Measurements from ENCODE around the gene SLFN11. TPM values are rescaled to one million over a fixed set of nuclear protein-coding genes. Genes with fewer than 3 reads are reported as not detected.

SLFN11 gene
- total and polyA plus RNA-seq, 2 of the 4 experiments (the other 2 are of a cell fraction) = 29.9 to 144 TPM

GRCh38 chr17:35312346-35312745 lies 61.1 kb downstream of the SLFN11 start:
- no peaks in the 10 kb centered on the region for H3K9me3 ChIP-seq (ENCODE audit: control insufficient read depth, insufficient read depth, low read length)
- H4K8ac ChIP-seq (ENCODE audit: low read depth in 2 of 2, low read length in 2 of 2) = no peak overlapping the region
- CTCF ChIA-PET = interaction anchor here (0.5 to 3.2 kb wide), 7 partner anchors 13 to 291 kb away, joined by 3 to 18 read pairs (median 4); partner anchors contain the start of gene SLFN12L
- H3K9me1 ChIP-seq (ENCODE audit: insufficient read depth, low read length) = no peaks in the 10 kb centered on the region
- no peak overlapping the region for H3K23ac ChIP-seq (ENCODE audit: low read depth, low read length)
- H3K14ac ChIP-seq (replicated peaks; ENCODE audit: low read depth, low read length) = no peak overlapping the region
- no peak overlapping the region for H2BK5ac ChIP-seq (ENCODE audit: low read depth, low read length, poor library complexity, severe bottlenecking)
- no peak overlapping the region for H3K4me2 ChIP-seq (ENCODE audit: low read depth, low read length)
- no peak for TF ChIP-seq RCOR1 (IDR thresholded peaks at IDR 0.05; ENCODE audit: insufficient replicate concordance, low read length)
- TF ChIP-seq USF2 (IDR thresholded peaks at IDR 0.05; ENCODE audit: low read depth, low read length) = no peak
- TF ChIP-seq CTCF (conservative IDR thresholded peaks at IDR 0.05; ENCODE audit: low read depth, low read length) = no peak
- TF ChIP-seq SMC3 (IDR thresholded peaks at IDR 0.05; ENCODE audit: low read depth, low read length) = no peak
- no peak for TF ChIP-seq RAD21 (IDR thresholded peaks at IDR 0.05; ENCODE audit: low read length)
- no peak for TF ChIP-seq POLR2A (IDR thresholded peaks at IDR 0.05; ENCODE audit: low read depth, low read length)
- no peak for TF ChIP-seq ELK1 (IDR thresholded peaks at IDR 0.05; ENCODE audit: borderline replicate concordance, low read depth, low read length)
- no peak for TF ChIP-seq CEBPB (IDR thresholded peaks at IDR 0.05; ENCODE audit: low read depth, low read length)
- no peak for TF ChIP-seq CHD1 (IDR thresholded peaks at IDR 0.05; ENCODE audit: low read depth, low read length)
- no peak for TF ChIP-seq BHLHE40 (IDR thresholded peaks at IDR 0.05; ENCODE audit: low read depth, low read length)
- no peak for TF ChIP-seq MAFK (IDR thresholded peaks at IDR 0.05; ENCODE audit: low read depth, low read length)
- TF ChIP-seq MXI1 (IDR thresholded peaks at IDR 0.05; ENCODE audit: borderline replicate concordance, low read depth, low read length) = no peak
- no peak for TF ChIP-seq NFE2L2 (IDR thresholded peaks at IDR 0.05; ENCODE audit: low read depth, low read length)
- no peak for TF ChIP-seq RFX5 (IDR thresholded peaks at IDR 0.05; ENCODE audit: low read depth, low read length)
- no peak for TF ChIP-seq FOS (IDR thresholded peaks at IDR 0.05; ENCODE audit: low read depth, low read length)
- no peak for TF ChIP-seq MAZ (IDR thresholded peaks at IDR 0.05; ENCODE audit: borderline replicate concordance, low read depth, low read length)
- H4K91ac ChIP-seq (ENCODE audit: insufficient read depth, low read depth, low read length) = no peak overlapping the region
- H3K4ac ChIP-seq (ENCODE audit: low read depth, low read length) = no peak overlapping the region
- H3K4me3 ChIP-seq (ENCODE audit: insufficient read depth, low read depth, low read length) = no peak overlapping the region
- no peak overlapping the region for H2BK120ac ChIP-seq (ENCODE audit: low read depth, low read length)
- POLR2A ChIA-PET (ENCODE audit: unreplicated experiment) = no interaction called here
- H3K27me3 ChIP-seq (ENCODE audit: control insufficient read depth, insufficient read depth, low read length) = no peaks in the 10 kb centered on the region
- dilution Hi-C loops (cut with HindIII; ENCODE audit: low sequenced_read_pairs, unreplicated experiment) = loop anchor here (25.0 kb wide), 1 partner anchor 225 kb away; the partner anchor contains the start of gene SLFN12L
- H2AK5ac ChIP-seq (ENCODE audit: low read depth, low read length) = no peak overlapping the region
- no peak overlapping the region for H2AFZ ChIP-seq (replicated peaks; ENCODE audit: low read length, poor library complexity)
- H3K9ac ChIP-seq (ENCODE audit: low read depth, low read length) = no peak overlapping the region
- in situ Hi-C loops (cut with MboI; ENCODE audit: low sequenced_read_pairs) = loop anchor here (5.0 kb wide), 1 partner anchor 225 kb away; the partner anchor contains the start of gene SLFN12L
- no peak overlapping the region for H3K27ac ChIP-seq (ENCODE audit: insufficient read depth, low read length)
- H3K79me1 ChIP-seq (ENCODE audit: low read depth in 1 of 2, low read length in 2 of 2) = no peaks in the 10 kb centered on the region
- H3K56ac ChIP-seq (ENCODE audit: extremely low read depth, insufficient read depth, low read length) = no peak overlapping the region
- H2BK15ac ChIP-seq (ENCODE audit: low read depth, low read length) = no peak overlapping the region
- intact Hi-C loops (cut with micrococcal nuclease) = loop anchor here (1.0 to 10.0 kb wide), 7 partner anchors 120 to 878 kb away; partner anchors contain the start of gene SLFN12
- no peak overlapping the region for H4K5ac ChIP-seq (ENCODE audit: low read depth, low read length)
- WGBS, 2 experiments (ENCODE audit: extremely low coverage in 2 of 2, insufficient read length in 1 of 2) = no CpG with 5 or more reads among the region's 3 CpGs
- DNase-seq (no peak), ATAC-seq (ENCODE audit: low read depth) (no peak)
- H3K18ac ChIP-seq (ENCODE audit: low read depth, low read length) = no peak overlapping the region
- H4K20me1 ChIP-seq (ENCODE audit: insufficient read depth, low read length) = no peaks in the 10 kb centered on the region
- no peak overlapping the region for H2AK9ac ChIP-seq (replicated peaks; ENCODE audit: low read depth, low read length, poor library complexity)
- H2BK20ac ChIP-seq (ENCODE audit: low read depth, low read length) = no peak overlapping the region
- no peaks in the 10 kb centered on the region for H3K36me3 ChIP-seq (ENCODE audit: control insufficient read depth, insufficient read depth, low read length)
- peaks cover 3% of the 10 kb centered on the region; the same call in 1 of the 2 replicates for H3K4me1 ChIP-seq (ENCODE audit: control insufficient read depth, insufficient read depth, low read length)
- no TSS peak for BruUV-seq (replicated peaks)

Data from IMR-90 (cell line).